ENCODE results near the gene AHDC1.

- peak; percentile 30 for TF ChIP-seq CTCF (IDR thresholded peaks at IDR 0.05; ENCODE audit: poor library complexity, severe bottlenecking)
- peak; percentile 53 for TF ChIP-seq MXI1 (conservative IDR thresholded peaks at IDR 0.05; ENCODE audit: poor library complexity, severe bottlenecking)
- TF ChIP-seq EZH2 (IDR thresholded peaks at IDR 0.05; ENCODE audit: borderline replicate concordance, insufficient read depth, low read length, poor library complexity, severe bottlenecking) = no peak
- TF ChIP-seq POLR2AphosphoS5 (IDR thresholded peaks at IDR 0.05) = peak; percentile 76
- peak; percentile 69 for TF ChIP-seq REST (IDR thresholded peaks at IDR 0.05; ENCODE audit: borderline replicate concordance)
- peak; percentile 44 for TF ChIP-seq RAD21 (conservative IDR thresholded peaks at IDR 0.05)
- peak; percentile 86 for TF ChIP-seq TAF1 (IDR thresholded peaks at IDR 0.05; ENCODE audit: low read depth)
- no peak for TF ChIP-seq EP300 (conservative IDR thresholded peaks at IDR 0.05; ENCODE audit: poor library complexity, severe bottlenecking)
Observed at GRCh38 chr1:27489973-27490741, 113.8 kb downstream of the AHDC1 start, which contains the start of gene WASF2.

Data from neural cell (in vitro differentiated cells).